ENCODE data around the gene MYCL. TPM values are rescaled to one million over a fixed set of nuclear protein-coding genes. Genes with fewer than 3 reads are reported as not detected.

Gene MYCL
- total and polyA plus RNA-seq, 2 of the 13 experiments (the other 11 are each of a cell fraction or from before 2014, with no cell fraction given), result 0.31 to 1.7 TPM

DNA sequence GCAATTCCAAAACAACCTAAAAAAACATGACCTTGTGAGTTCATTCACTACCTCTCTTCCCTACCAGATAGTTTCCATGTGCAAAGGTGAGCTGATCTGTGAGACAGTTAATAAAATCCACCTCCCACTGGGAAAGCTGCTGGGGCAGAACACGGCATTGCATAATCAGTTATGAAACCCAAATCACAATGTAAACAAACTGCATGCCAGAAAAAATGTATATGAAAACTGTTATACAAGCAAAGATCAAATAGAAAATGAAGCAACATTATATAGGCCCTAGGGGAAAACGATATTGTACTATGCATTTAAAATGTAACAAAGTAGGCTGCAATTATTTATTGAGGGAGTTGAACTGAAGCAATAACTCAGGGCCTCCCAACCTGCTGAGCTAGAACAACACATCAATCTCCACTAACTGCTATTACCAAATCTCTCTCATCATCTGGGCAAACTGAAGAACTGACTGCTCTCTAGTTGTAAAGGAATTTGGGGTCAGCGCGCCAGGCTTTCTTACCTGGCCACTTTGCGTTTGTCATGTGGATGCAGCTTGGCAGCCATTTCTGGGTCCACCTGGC is 49.4 kb downstream of the MYCL start (continued):
- TF ChIP-seq TCF7L2 (IDR thresholded peaks at IDR 0.05; ENCODE audit: low read depth, low read length), result no peak
- no peak for TF ChIP-seq ZNF703 (CRISPR knock-in tag; IDR thresholded peaks at IDR 0.05; ENCODE audit: borderline replicate concordance)
- peak; percentile 59 for TF ChIP-seq PHF21A (CRISPR knock-in tag; IDR thresholded peaks at IDR 0.05)
- TF ChIP-seq, protein P1, sequence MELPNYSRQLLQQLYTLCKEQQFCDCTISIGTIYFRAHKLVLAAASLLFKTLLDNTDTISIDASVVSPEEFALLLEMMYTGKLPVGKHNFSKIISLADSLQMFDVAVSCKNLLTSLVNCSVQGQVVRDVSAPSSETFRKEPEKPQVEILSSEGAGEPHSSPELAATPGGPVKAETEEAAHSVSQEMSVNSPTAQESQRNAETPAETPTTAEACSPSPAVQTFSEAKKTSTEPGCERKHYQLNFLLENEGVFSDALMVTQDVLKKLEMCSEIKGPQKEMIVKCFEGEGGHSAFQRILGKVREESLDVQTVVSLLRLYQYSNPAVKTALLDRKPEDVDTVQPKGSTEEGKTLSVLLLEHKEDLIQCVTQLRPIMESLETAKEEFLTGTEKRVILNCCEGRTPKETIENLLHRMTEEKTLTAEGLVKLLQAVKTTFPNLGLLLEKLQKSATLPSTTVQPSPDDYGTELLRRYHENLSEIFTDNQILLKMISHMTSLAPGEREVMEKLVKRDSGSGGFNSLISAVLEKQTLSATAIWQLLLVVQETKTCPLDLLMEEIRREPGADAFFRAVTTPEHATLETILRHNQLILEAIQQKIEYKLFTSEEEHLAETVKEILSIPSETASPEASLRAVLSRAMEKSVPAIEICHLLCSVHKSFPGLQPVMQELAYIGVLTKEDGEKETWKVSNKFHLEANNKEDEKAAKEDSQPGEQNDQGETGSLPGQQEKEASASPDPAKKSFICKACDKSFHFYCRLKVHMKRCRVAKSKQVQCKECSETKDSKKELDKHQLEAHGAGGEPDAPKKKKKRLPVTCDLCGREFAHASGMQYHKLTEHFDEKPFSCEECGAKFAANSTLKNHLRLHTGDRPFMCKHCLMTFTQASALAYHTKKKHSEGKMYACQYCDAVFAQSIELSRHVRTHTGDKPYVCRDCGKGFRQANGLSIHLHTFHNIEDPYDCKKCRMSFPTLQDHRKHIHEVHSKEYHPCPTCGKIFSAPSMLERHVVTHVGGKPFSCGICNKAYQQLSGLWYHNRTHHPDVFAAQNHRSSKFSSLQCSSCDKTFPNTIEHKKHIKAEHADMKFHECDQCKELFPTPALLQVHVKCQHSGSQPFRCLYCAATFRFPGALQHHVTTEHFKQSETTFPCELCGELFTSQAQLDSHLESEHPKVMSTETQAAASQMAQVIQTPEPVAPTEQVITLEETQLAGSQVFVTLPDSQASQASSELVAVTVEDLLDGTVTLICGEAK (IDR thresholded peaks at IDR 0.05), result no peak
- TF ChIP-seq, protein P1 (CRISPR knock-in tag; IDR thresholded peaks at IDR 0.05), result no peak
- no peak for TF ChIP-seq ZNF740 (CRISPR knock-in tag; IDR thresholded peaks at IDR 0.05)
- peak; percentile 51; the same call in 1 of the 2 replicates for TF ChIP-seq GATAD1 (CRISPR knock-in tag; IDR thresholded peaks at IDR 0.05)
- TF ChIP-seq ZNF335 (CRISPR knock-in tag; IDR thresholded peaks at IDR 0.05), result no peak
- TF ChIP-seq XRCC5 (optimal IDR thresholded peaks at IDR 0.05; ENCODE audit: low read length), result no peak
- TF ChIP-seq HINFP (CRISPR knock-in tag; IDR thresholded peaks at IDR 0.05; ENCODE audit: low read depth), result no peak
- TF ChIP-seq FOXP1 (IDR thresholded peaks at IDR 0.05), result no peak
- peak; percentile 70 for TF ChIP-seq FOXP1 (CRISPR knock-in tag; IDR thresholded peaks at IDR 0.05)
- TF ChIP-seq FOXO1 (CRISPR knock-in tag; IDR thresholded peaks at IDR 0.05), result peak; percentile 60; the same call in 1 of the 2 replicates
- TF ChIP-seq, protein P2, sequence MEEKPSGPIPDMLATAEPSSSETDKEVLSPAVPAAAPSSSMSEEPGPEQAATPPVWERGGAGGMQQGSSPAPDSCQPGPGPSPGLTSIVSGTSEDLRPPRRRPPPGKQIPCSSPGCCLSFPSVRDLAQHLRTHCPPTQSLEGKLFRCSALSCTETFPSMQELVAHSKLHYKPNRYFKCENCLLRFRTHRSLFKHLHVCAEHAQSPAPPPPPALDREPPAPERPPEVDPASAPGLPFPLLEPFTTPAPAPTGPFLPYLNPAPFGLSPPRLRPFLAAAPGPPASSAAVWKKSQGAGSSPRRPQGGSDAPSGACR (CRISPR knock-in tag; IDR thresholded peaks at IDR 0.05), result peak; percentile 81; the same call in 1 of the 2 replicates
- TF ChIP-seq ZNF790 (CRISPR knock-in tag; IDR thresholded peaks at IDR 0.05; ENCODE audit: borderline replicate concordance), result no peak
- TF ChIP-seq ZNF772 (CRISPR knock-in tag; IDR thresholded peaks at IDR 0.05), result no peak
- no peak for TF ChIP-seq DZIP1 (CRISPR knock-in tag; IDR thresholded peaks at IDR 0.05)
